Activated T-cell treated with anti-CD3 and anti-CD28 coated beads for 48 hours (primary cell): Measurements from ENCODE around the gene PDZD7.

ENCODE experiments used
- DNase-seq: peaks from one replicate; pipeline ENCODE4 v3.0.0-alpha.2; 2020; ENCODE audit warnings: low read depth

The PDZD7 gene

DNA sequence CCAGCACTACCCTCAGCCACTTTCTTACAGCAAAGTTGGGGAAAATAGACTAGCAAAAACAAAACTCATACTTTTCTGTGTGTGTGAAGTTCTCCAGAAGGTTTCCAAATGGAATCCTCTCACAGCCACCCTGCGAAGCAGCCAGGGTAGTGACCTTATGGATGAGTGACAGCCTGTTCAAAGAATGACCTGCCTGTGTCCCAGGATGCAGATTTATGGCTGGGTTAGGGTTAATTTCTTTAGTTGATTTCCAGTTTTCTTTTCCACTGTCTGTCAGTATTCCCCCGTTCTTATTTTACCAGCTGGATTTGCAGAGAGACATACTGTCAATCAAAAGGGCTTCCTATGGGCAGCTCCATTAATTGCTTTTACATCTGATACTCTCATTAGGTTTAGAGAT, 64.0 kb downstream of the PDZD7 start:
- no peak for DNase-seq

DNA sequence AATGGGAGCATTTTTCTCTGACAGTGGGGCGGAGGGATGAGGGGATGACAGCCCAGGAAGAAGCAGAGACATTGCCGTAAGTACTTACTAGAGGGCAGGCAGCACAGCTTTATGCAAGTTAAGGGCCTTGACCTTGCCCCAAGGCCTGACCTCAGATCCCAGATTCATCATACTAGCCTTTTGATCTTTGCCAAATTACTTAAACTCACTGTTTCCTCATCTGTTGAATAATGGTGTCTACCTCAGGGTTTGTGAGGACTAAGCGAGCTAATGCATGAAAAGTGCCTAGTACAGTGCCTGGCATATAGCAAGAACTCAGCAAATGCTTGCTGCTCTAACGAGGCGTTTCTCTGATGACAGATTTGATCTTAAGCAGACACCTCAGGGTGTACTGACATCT, 65.1 kb downstream of the PDZD7 start:
- no peak for DNase-seq

DNA sequence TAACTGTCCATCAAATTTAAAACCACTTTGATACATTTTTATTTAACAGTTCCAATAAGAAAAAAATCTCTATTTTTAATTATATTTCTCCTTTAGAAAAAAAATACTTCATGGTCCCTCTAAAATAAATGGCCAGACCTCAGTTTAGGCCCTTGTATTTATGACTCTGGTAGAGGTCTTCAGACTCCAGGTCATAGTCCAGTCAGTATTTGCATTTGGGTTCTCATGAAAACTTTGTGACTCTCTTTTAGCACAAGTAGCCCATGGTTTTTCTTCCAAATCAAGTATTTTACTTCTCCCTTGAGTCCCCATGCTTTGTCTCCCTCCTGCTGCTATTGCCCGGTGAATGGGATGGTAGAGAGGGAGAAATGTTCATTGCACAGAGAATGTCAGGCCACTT, 67.1 kb downstream of the PDZD7 start:
- DNase-seq: no peak

DNA sequence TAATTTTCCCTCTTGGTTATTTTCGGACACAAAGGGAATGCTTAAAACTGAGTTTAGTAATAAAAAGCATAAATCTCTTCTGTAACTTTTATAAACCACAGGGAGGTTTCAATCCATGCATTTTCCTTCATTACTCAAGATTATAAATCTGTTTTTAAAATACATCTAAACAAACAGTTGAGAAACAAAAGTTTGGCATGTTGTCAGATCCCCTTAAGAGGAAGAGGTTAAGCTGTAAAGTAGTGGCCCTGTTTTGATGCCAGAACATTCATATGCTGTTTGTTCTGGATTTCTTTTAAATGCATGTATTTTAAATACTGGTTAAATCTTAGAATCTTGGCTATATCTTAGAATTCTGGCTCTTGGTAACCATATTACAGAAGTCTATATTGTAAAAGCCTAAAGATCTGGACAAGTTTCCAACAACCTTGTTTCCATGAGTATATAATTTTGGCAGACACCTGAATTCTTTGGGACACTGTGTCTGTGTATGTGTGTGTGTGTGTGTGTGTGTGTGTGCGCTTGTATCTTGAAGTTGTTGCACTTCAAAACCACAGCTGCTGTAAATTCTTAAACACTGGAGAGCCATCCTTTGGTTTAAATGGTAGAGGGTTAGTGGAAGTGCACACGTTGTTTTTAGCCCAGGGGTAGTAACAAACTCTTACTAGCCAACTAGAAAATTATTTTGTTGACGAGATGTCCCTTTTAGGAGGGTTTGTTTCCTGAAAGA, 68.4 kb downstream of the PDZD7 start:
- no peak for DNase-seq

DNA sequence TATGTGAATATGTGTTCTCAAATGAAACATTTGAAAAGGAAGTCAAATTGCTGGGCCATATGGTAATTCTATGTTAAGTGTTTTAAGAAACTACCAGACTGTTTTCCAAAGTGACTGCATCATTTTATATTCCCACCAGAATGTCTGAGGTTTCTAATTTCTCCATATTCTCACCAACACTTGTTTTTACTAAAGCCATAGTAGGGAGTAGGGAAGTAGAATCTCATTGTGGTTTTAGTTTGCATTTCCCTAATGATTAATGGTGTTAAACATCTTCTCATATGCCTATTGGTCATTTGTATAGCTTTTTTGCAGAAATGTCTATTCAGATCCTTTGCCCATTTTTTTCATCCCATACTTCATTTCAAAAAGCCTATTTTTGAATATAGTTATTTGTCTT, 70.7 kb downstream of the PDZD7 start:
- no peak for DNase-seq
